OCI-LY3 (cell line): Measurements from ENCODE around the gene DCTD.

Source experiments
- H2AFZ ChIP-seq: fragments of 200-600, 300-600 bp; shearing (Covaris generic); 2 replicates; pipeline ENCODE4 v1.6.0; 2014; ENCODE audit warnings: antibody characterized with exemption, low read depth, low read length
- H3K27ac ChIP-seq: fragments of 200-600, 300-600 bp; sonication (generic); 2 replicates; pipeline ENCODE4 v1.5.1; 2014; ENCODE audit warnings: mild to moderate bottlenecking, low read length, moderate library complexity, mixed read lengths
- H3K27me3 ChIP-seq: fragments of 200-600, 300-600 bp; sonication (generic); 2 replicates; pipeline ENCODE4 v1.6.1; 2014; ENCODE audit warnings: low read depth, low read length, mixed read lengths
- H3K36me3 ChIP-seq: fragments of 200-600, 300-600 bp; sonication (generic); replicated peaks from 2 replicates; pipeline ENCODE3; 2014; ENCODE audit warnings: low read depth, low read length, mixed read lengths
- H3K4me1 ChIP-seq: fragments of 300-600, 200-600 bp; sonication (generic); 2 replicates; pipeline ENCODE4 v1.6.1; 2014; ENCODE audit warnings: low read length, mixed read lengths
- H3K4me2 ChIP-seq: fragments of 200-600, 300-600 bp; sonication (generic); 2 replicates; pipeline ENCODE4 v1.6.1; 2014; ENCODE audit warnings: low read length, mixed read lengths
- H3K4me3 ChIP-seq: fragments of 300-600, 200-600 bp; sonication (generic); 2 replicates; pipeline ENCODE4 v1.5.1; 2014; ENCODE audit warnings: antibody characterized with exemption, mild to moderate bottlenecking, low read length, moderate library complexity
- H3K79me2 ChIP-seq: fragments of 300-600, 200-600 bp; shearing (Covaris generic); 2 replicates; pipeline ENCODE4 v1.6.1; 2014; ENCODE audit warnings: mild to moderate bottlenecking, low read length, mixed read lengths
- H3K9ac ChIP-seq: fragments of 300-600, 200-600 bp; shearing (Covaris generic); 2 replicates; pipeline ENCODE4 v1.6.0; 2014; ENCODE audit warnings: mild to moderate bottlenecking, low read length, moderate library complexity
- H3K9me3 ChIP-seq: fragments of 200-600, 300-600 bp; shearing (Covaris generic); 2 replicates; pipeline ENCODE4 v1.6.1; 2014; ENCODE audit warnings: low read length, mixed read lengths; ENCODE audit not compliant: insufficient read depth
- H4K20me1 ChIP-seq: fragments of 200-600, 300-600 bp; sonication (generic); 2 replicates; pipeline ENCODE4 v1.6.1; 2016; ENCODE audit warnings: low read length, mixed read lengths; ENCODE audit not compliant: insufficient read depth
- EZH2phosphoT487 ChIP-seq: fragments of 200-600 bp; shearing (Covaris generic); IDR thresholded peaks from 2 replicates; pipeline ENCODE4 v1.6.1; 2018; ENCODE audit warnings: antibody characterized with exemption, mixed run types, low read depth
- TF ChIP-seq, protein P1 (sequence below): fragments of 200-600, 300-600 bp; sonication (generic); IDR thresholded peaks from 2 replicates; pipeline ENCODE4 v1.5.1; 2014; ENCODE audit warnings: antibody characterized with exemption, low read length, low read depth

Gene DCTD

DNA sequence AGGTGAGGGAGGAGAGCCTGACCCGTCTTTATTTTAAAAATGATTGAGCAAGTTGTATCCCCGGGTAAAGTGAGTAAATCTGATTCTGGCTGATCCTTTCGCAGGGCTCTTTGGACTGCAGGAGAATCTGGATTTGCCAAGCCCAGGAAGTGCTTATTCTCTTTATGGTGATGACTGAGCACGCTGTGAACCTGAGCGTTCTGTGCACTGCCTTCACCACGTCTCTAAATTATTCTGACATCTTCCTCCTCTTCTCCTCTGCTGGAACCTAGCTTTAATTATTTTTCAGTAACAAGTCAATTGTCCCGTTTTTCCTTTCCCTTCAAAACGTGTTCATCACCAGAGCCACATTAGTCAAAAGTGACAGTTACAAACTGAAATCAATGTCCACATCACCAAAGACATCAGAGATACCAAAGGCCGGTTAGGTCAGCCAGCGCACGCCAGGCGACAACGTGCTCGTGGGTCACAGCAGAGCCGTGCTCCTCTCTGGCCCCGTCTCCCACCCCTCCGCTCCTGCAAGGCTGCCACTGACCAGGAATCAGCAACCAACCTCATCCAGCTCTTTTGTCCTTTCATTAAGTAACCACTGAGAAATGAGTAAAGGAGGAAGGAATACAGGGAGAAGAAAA lies 74.3 kb downstream of the DCTD start:
- Histone ChIP-seq H3K9ac (no peak overlapping the region), H3K4me1 (no peaks in the 10 kb centered on the region), H3K4me3 (no peak overlapping the region), H3K27ac (no peak overlapping the region), H2AFZ (no peak overlapping the region), H3K79me2 (no peaks in the 10 kb centered on the region), H3K27me3 (no peaks in the 10 kb centered on the region), H4K20me1 (no peaks in the 10 kb centered on the region), H3K4me2 (no peak overlapping the region), H3K36me3 (no peaks in the 10 kb centered on the region), H3K9me3 (no peaks in the 10 kb centered on the region)
- TF ChIP-seq EZH2phosphoT487 = no peak
- TF ChIP-seq, protein P1, sequence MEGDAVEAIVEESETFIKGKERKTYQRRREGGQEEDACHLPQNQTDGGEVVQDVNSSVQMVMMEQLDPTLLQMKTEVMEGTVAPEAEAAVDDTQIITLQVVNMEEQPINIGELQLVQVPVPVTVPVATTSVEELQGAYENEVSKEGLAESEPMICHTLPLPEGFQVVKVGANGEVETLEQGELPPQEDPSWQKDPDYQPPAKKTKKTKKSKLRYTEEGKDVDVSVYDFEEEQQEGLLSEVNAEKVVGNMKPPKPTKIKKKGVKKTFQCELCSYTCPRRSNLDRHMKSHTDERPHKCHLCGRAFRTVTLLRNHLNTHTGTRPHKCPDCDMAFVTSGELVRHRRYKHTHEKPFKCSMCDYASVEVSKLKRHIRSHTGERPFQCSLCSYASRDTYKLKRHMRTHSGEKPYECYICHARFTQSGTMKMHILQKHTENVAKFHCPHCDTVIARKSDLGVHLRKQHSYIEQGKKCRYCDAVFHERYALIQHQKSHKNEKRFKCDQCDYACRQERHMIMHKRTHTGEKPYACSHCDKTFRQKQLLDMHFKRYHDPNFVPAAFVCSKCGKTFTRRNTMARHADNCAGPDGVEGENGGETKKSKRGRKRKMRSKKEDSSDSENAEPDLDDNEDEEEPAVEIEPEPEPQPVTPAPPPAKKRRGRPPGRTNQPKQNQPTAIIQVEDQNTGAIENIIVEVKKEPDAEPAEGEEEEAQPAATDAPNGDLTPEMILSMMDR = no peak

DNA sequence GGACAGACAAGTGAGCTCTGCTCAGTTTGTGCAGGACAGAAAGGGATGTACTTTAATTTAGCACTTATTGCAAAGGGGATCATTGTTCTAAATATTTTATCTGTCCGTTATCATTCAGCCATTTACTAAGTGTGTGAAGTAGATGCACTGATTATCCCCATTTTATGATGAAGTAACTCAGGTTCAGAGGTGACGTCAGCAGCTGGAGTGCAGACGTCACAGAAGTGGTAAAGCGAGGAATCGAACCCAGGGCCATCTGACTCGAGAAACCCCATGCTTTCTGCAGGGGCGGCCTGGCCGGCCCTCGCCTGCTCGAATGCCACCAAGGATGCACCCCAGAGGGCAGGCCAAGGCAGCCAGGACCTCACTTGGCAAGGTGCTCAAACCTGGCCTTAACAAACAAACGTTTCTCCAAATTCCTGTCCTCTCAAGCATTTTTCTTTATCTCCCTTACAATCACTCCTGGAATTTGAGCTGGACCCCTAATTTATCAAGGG lies 75.0 kb downstream of the DCTD start:
- no peak overlapping the region for H3K4me3 ChIP-seq
- no peaks in the 10 kb centered on the region for H3K36me3 ChIP-seq
- H2AFZ ChIP-seq = no peak overlapping the region
- no peaks in the 10 kb centered on the region for H3K27me3 ChIP-seq
- H3K4me1 ChIP-seq = no peaks in the 10 kb centered on the region
- no peaks in the 10 kb centered on the region for H4K20me1 ChIP-seq
- no peaks in the 10 kb centered on the region for H3K9me3 ChIP-seq
- no peak overlapping the region for H3K4me2 ChIP-seq
- no peaks in the 10 kb centered on the region for H3K79me2 ChIP-seq
- H3K27ac ChIP-seq = no peak overlapping the region
- H3K9ac ChIP-seq = no peak overlapping the region
- TF ChIP-seq, protein P1 = no peak
- TF ChIP-seq EZH2phosphoT487 = no peak

DNA sequence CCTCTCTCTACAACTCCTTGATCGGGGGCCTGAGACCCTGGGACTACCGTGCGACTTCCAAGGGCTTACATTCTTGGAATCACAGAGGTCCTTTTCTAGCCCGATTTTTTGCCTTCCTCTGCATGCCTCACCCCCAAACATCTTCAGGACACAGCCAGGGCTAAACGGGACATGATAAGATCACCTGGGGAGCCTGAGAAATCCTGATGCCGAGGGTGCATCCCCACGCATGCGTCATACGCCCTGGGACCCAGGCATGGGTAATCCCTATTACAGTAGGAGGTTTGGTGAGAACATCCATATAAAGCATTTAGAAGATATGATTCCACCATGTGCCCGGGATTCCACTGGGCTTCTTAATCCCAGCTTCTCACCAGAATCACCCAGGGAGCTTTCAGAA lies 77.1 kb downstream of the DCTD start:
- TF ChIP-seq, protein P1 = no peak
- TF ChIP-seq EZH2phosphoT487 = no peak
- H4K20me1 ChIP-seq = no peaks in the 10 kb centered on the region
- H3K9me3 ChIP-seq = no peaks in the 10 kb centered on the region
- no peak overlapping the region for H3K9ac ChIP-seq
- H2AFZ ChIP-seq = no peak overlapping the region
- H3K27me3 ChIP-seq = no peaks in the 10 kb centered on the region
- H3K4me3 ChIP-seq = no peak overlapping the region
- H3K4me2 ChIP-seq = no peak overlapping the region
- H3K79me2 ChIP-seq = no peaks in the 10 kb centered on the region
- H3K4me1 ChIP-seq = no peaks in the 10 kb centered on the region
- H3K36me3 ChIP-seq = no peaks in the 10 kb centered on the region
- H3K27ac ChIP-seq = no peak overlapping the region
